Transverse colon (tissue), 4 donors: Measurements from ENCODE around the gene ZDBF2. TPM values are rescaled to one million over a fixed set of nuclear protein-coding genes. Genes with fewer than 3 reads are reported as not detected.

Experiments used
- DNase-seq: peaks from one replicate; pipeline ENCODE4 v3.0.0-alpha.2; 2019
- H3K27ac ChIP-seq, 4 donors: fragments of 200-600 bp; sonication (generic); 2 replicates each; pipeline ENCODE4 v1.5.1; 2016 to 2018; ENCODE audit warnings: inconsistent platforms in 4 of 4
- H3K27me3 ChIP-seq: fragments of 200-600 bp; sonication (generic); 2 replicates; pipeline ENCODE4 v1.5.1; 2017; ENCODE audit warnings: inconsistent platforms
- H3K36me3 ChIP-seq, 4 donors: fragments of 200-600 bp; sonication (generic); 2 replicates each; pipeline ENCODE4 v1.5.1; 2017 to 2019; ENCODE audit warnings: inconsistent platforms in 4 of 4
- H3K4me1 ChIP-seq, 4 donors: fragments of 200-600 bp; sonication (generic); 2 replicates each; pipeline ENCODE4 v1.5.1; 2017 to 2020; ENCODE audit warnings: inconsistent platforms in 4 of 4
- H3K4me3 ChIP-seq, 4 donors: fragments of 200-600 bp; sonication (generic); 1 replicate in 1 of 4; 2 replicates in 3 of 4; pipeline versions ENCODE4 v1.5.1 to v1.6.1; 2017 to 2019; ENCODE audit warnings: inconsistent platforms in 4 of 4
- H3K9me3 ChIP-seq, 2 donors: fragments of 200-600 bp; sonication (generic); 2 replicates each; pipeline ENCODE4 v1.5.1; 2017 to 2019; ENCODE audit warnings: inconsistent platforms in 2 of 2
- CTCF ChIP-seq, 5 experiments: fragments of 200-600 bp in 3 of 5; fragments of 450-650 bp in 2 of 5; sonication (generic) in 3 of 5; IDR thresholded peaks; 1 replicate in 2 of 5; 2 replicates in 3 of 5; pipeline ENCODE4 v1.5.1; 2016 to 2017; ENCODE audit warnings: antibody characterized with exemption in 5 of 5, inconsistent platforms in 3 of 5, mild to moderate bottlenecking in 2 of 5, moderate library complexity in 1 of 5
- EP300 ChIP-seq: sonication (generic); formaldehyde crosslinking; IDR thresholded peaks from one replicate; pipeline ENCODE4 v1.6.1; 2017; ENCODE audit warnings: antibody characterized with exemption, low read depth
- POLR2A ChIP-seq: fragments of 450-650 bp; IDR thresholded peaks from one replicate; pipeline ENCODE4 v1.6.1; 2016; ENCODE audit warnings: antibody characterized with exemption, mild to moderate bottlenecking, moderate library complexity
- POLR2AphosphoS5 ChIP-seq, 3 donors: sonication (generic); formaldehyde crosslinking; IDR thresholded peaks; one replicate each; pipeline ENCODE4 v1.6.1; 2016; ENCODE audit warnings: antibody characterized with exemption in 3 of 3
- WGBS, 2 donors: methylation state at CpG; one replicate each; pipeline ENCODE4 v1.1.5; 2018; ENCODE audit warnings: low coverage in 1 of 2; 5-methylcytosine and 5-hydroxymethylcytosine counted together
- in situ Hi-C, 4 donors: fragments of 200-750 bp; cut with MboI; loops; one replicate each; pipeline versions ENCODE4 v1.15.0 to v1.15.1; 2017; ENCODE audit warnings: low sequenced_read_pairs in 3 of 4, low pct_ligation_motif_present in 1 of 4, low pct_unique_long_range_greater_than_20kb in 1 of 4
- intact Hi-C: fragments of 100-400 bp; cut with DNase I; formaldehyde crosslinking; loops from one replicate; pipeline ENCODE4 v1.15.1; 2023; ENCODE audit warnings: low total_unique reads
- total RNA-seq, 4 donors: library from RNA; depleted of rRNA; stranded (reverse); fragments of >200 nt; gene quantifications; one replicate each; pipeline ENCODE4 v1.1.0, GENCODE V29; 2016

Gene ZDBF2
- total RNA-seq, 4 donors from 2014 or later, result 2.2 to 9.4 (median 6.6) TPM

DNA sequence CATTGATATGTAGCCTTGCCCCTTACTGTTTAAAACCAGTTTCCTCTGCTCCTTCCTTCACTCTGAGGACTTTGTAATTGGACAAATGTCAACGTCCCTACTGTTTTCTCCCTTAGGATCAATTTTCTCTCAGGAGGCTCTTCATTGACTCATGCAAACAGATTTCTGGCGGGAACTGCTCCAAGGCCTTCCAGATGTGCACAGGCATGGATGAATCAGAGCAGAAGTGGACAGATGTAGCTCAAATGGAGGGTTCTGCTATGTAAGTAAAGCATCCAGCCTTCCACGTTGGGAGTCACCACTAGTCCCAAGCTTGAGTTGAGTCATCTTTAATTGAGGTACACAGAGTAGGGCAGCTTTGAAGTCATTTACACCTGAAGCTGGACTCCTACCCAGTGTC, 34.1 kb upstream of the ZDBF2 start:
- 44 to 57% methylated on average over 1 to 3 of the region's 3 CpGs for WGBS, 2 donors

GRCh38 chr2:206241736-206242135, 32.7 kb upstream of the ZDBF2 start:
- H3K9me3 ChIP-seq, result no peaks in the 10 kb centered on the region
- no peak overlapping the region for H3K4me3 ChIP-seq
- in situ Hi-C loops, result no loop called here
- no peaks in the 10 kb centered on the region for H3K4me1 ChIP-seq
- no peak overlapping the region for H3K27ac ChIP-seq
- TF ChIP-seq CTCF (IDR thresholded peaks at IDR 0.05) (no peak), EP300 (no peak), POLR2AphosphoS5 (IDR thresholded peaks at IDR 0.05) (no peak)
- DNase-seq, result no peak
- 35 to 48% methylated on average over 3 to 4 of the region's 4 CpGs for WGBS, 2 donors
- no peaks in the 10 kb centered on the region for H3K36me3 ChIP-seq
- intact Hi-C loops, result no loop called here
- no peaks in the 10 kb centered on the region for H3K27me3 ChIP-seq

More for the DNA sequence above, 34.1 kb upstream of the ZDBF2 start:
- Histone ChIP-seq H3K4me3 (no peak overlapping the region), H3K4me1 (no peaks in the 10 kb centered on the region), H3K36me3 (no peaks in the 10 kb centered on the region), H3K9me3 (no peaks in the 10 kb centered on the region), H3K27ac (no peak overlapping the region), H3K27me3 (no peaks in the 10 kb centered on the region)
- intact Hi-C loops, result no loop called here
- DNase-seq, result no peak
- TF ChIP-seq POLR2A, result no peak
- TF ChIP-seq EP300, result no peak
- no peak for TF ChIP-seq CTCF (IDR thresholded peaks at IDR 0.05)
- TF ChIP-seq POLR2AphosphoS5 (IDR thresholded peaks at IDR 0.05), result no peak
- in situ Hi-C loops, result no loop called here

GRCh38 chr2:206245265-206245672, 29.2 kb upstream of the ZDBF2 start:
- Histone ChIP-seq H3K27ac (no peak overlapping the region), H3K36me3 (no peaks in the 10 kb centered on the region), H3K9me3 (no peaks in the 10 kb centered on the region), H3K27me3 (peaks cover 15% of the 10 kb centered on the region), H3K4me3 (no peak overlapping the region), H3K4me1 (no peaks in the 10 kb centered on the region)
- TF ChIP-seq EP300, result no peak
- no peak for TF ChIP-seq POLR2AphosphoS5 (IDR thresholded peaks at IDR 0.05)
- in situ Hi-C loops (no loop called here), intact Hi-C loops (no loop called here)
- no peak for DNase-seq
- 64 to 71% methylated on average over 1 to 2 of the region's 2 CpGs for WGBS, 2 donors

- intact Hi-C loops (no loop called here), in situ Hi-C loops (no loop called here)
- Histone ChIP-seq H3K27ac (no peak overlapping the region), H3K36me3 (no peaks in the 10 kb centered on the region), H3K9me3 (no peaks in the 10 kb centered on the region), H3K4me1 (no peaks in the 10 kb centered on the region), H3K27me3 (peaks cover 64% of the 10 kb centered on the region), H3K4me3 (peak overlapping the region in 2 of 4 donors; percentile 14 to 39)
- WGBS, 2 donors, result 28 to 53% methylated on average over 17 to 45 of the region's 45 CpGs
- DNase-seq, result no peak
- TF ChIP-seq POLR2AphosphoS5 (IDR thresholded peaks at IDR 0.05), result no peak
These were observed 24.2 kb upstream of the ZDBF2 start for GRCh38 chr2:206250041-206250897.

DNA sequence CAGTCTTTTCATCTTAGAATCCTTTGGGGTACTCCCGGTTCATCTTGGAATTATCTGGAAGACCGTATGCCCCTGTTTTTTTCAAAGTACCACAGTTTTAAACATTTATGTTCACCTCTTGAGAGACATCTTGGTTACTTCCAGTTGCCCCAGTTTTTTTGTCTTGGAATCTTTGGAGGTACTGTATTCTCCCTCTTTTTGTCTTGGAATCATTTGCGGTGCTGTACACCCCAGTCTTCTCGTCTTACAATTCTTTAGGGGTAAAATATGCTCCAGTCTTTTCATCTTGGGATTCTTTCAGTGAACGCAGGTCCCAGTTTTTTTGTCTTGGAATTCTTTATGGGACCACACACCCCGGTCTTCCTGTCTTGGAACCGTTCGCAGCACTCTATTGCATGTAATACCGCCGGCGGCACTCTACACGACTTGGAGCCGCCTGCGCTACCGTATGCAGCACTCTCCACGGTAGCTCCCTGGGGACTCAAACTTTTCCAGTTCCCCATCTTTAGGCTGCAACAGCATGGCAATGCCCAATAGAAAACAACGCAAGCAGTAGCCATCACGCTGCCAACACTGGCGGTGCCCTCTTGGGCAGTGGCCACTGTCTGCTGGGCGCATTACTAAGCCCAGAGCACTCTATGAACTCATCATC, 21.2 kb upstream of the ZDBF2 start:
- peaks cover 94% of the 10 kb centered on the region for H3K27me3 ChIP-seq
- in situ Hi-C loops, result no loop called here
- 47 to 59% methylated on average over 11 to 20 of the region's 20 CpGs for WGBS, 2 donors

More for the DNA sequence above, 21.2 kb upstream of the ZDBF2 start:
- intact Hi-C loops, result no loop called here
- no peak overlapping the region for H3K4me3 ChIP-seq
- DNase-seq, result no peak
- no peaks in the 10 kb centered on the region for H3K9me3 ChIP-seq
- no peak overlapping the region for H3K27ac ChIP-seq
- TF ChIP-seq CTCF (IDR thresholded peaks at IDR 0.05), result no peak
- no peak for TF ChIP-seq POLR2A
- TF ChIP-seq EP300, result no peak
- no peak for TF ChIP-seq POLR2AphosphoS5 (IDR thresholded peaks at IDR 0.05)
- H3K36me3 ChIP-seq, result no peaks in the 10 kb centered on the region
- no peaks in the 10 kb centered on the region for H3K4me1 ChIP-seq
